Measurements from ENCODE around the gene SLC16A4. TPM values are rescaled to one million over a fixed set of nuclear protein-coding genes. Genes with fewer than 3 reads are reported as not detected.

Gene SLC16A4
- total RNA-seq, 3 donors from 2014 or later: 0.96 to 31.5 (median 14.4) TPM

DNA sequence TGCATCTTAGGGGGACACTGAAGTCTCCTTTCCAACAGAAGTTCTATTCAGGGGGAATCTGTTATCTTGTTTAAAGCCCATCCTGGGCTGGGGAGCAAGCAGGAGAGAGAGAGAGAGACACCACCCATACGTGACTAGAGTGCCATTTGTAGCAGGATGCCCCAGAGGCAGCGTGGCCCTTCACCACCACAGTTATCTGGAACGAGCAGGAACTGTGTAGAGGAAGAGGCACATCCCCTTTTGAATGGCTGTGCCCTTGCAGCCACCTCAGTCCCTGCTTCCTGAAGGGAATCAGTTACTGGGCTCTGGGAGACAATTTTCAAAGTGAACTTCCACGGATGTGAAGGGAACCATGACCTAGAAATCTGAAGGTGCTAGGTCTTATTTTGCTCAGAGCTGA is 36.0 kb upstream of the SLC16A4 start:
- no peak overlapping the region for H3K4me3 ChIP-seq
- H3K9me3 ChIP-seq: no peaks in the 10 kb centered on the region
- intact Hi-C loops (cut with DNase I; ENCODE audit: low total_unique reads): no loop called here
- no peaks in the 10 kb centered on the region for H3K27me3 ChIP-seq
- H3K4me1 ChIP-seq: no peaks in the 10 kb centered on the region
- no peak overlapping the region for H3K27ac ChIP-seq
- DNase-seq (ENCODE audit: low spot score in 2 of 2): no peak
- no peaks in the 10 kb centered on the region for H3K36me3 ChIP-seq
- TF ChIP-seq POLR2A (IDR thresholded peaks at IDR 0.05) (no peak), POLR2AphosphoS5 (IDR thresholded peaks at IDR 0.05) (no peak)
- TF ChIP-seq, protein P1, sequence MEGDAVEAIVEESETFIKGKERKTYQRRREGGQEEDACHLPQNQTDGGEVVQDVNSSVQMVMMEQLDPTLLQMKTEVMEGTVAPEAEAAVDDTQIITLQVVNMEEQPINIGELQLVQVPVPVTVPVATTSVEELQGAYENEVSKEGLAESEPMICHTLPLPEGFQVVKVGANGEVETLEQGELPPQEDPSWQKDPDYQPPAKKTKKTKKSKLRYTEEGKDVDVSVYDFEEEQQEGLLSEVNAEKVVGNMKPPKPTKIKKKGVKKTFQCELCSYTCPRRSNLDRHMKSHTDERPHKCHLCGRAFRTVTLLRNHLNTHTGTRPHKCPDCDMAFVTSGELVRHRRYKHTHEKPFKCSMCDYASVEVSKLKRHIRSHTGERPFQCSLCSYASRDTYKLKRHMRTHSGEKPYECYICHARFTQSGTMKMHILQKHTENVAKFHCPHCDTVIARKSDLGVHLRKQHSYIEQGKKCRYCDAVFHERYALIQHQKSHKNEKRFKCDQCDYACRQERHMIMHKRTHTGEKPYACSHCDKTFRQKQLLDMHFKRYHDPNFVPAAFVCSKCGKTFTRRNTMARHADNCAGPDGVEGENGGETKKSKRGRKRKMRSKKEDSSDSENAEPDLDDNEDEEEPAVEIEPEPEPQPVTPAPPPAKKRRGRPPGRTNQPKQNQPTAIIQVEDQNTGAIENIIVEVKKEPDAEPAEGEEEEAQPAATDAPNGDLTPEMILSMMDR (IDR thresholded peaks at IDR 0.05): no peak

DNA sequence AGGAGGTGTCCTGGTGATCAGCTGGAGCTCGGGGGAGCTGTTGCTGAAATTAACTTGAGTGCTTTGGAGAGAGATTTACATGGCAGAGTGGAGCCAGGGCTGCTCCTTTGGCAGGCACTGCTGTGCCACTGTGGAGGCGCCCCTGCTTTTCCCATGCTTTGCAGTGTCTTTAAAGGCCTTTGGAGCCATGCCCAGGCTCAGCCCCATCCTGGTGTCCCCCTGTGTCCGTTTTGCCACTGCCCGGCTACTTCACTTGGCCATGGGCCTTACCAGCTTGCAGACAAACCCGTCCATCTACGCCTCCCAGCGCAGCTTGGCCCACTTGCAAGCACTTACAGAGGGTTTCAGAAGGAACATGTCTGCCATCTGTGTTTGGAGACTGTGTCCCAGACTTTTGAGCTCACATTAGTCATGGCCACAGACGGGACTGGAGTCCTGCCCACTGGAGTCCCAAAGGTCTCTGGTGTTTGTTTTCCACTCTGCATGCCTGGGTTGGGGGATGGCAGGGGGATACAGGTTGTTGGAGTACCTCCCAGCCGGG is 34.9 kb upstream of the SLC16A4 start:
- Histone ChIP-seq H3K9me3 (no peaks in the 10 kb centered on the region), H3K36me3 (no peaks in the 10 kb centered on the region), H3K4me3 (no peak overlapping the region), H3K4me1 (no peaks in the 10 kb centered on the region), H3K27ac (no peak overlapping the region), H3K27me3 (no peaks in the 10 kb centered on the region)
- intact Hi-C loops (cut with DNase I; ENCODE audit: low total_unique reads): no loop called here
- DNase-seq (ENCODE audit: low spot score in 2 of 2): no peak
- TF ChIP-seq, protein P1 (IDR thresholded peaks at IDR 0.05): no peak
- TF ChIP-seq POLR2A (IDR thresholded peaks at IDR 0.05): no peak
- no peak for TF ChIP-seq POLR2AphosphoS5 (IDR thresholded peaks at IDR 0.05)

GRCh38 chr1:110424699-110425611 is 34.1 kb upstream of the SLC16A4 start:
- Histone ChIP-seq H3K4me1 (no peaks in the 10 kb centered on the region), H3K36me3 (no peaks in the 10 kb centered on the region), H3K9me3 (no peaks in the 10 kb centered on the region), H3K4me3 (no peak overlapping the region), H3K27me3 (no peaks in the 10 kb centered on the region), H3K27ac (peak overlapping the region in 1 of 2 donors; percentile 48)
- intact Hi-C loops (cut with DNase I; ENCODE audit: low total_unique reads): no loop called here
- TF ChIP-seq POLR2AphosphoS5 (IDR thresholded peaks at IDR 0.05) (no peak), POLR2A (IDR thresholded peaks at IDR 0.05) (no peak)
- TF ChIP-seq, protein P1 (IDR thresholded peaks at IDR 0.05): no peak
- no peak for DNase-seq (ENCODE audit: low spot score in 2 of 2)

GRCh38 chr1:110420874-110421793 is 30.3 kb upstream of the SLC16A4 start:
- H3K4me1 ChIP-seq: no peaks in the 10 kb centered on the region
- TF ChIP-seq POLR2AphosphoS5 (IDR thresholded peaks at IDR 0.05): no peak
- no peak for TF ChIP-seq POLR2A (IDR thresholded peaks at IDR 0.05)
- TF ChIP-seq, protein P1 (IDR thresholded peaks at IDR 0.05): no peak
- intact Hi-C loops (cut with DNase I; ENCODE audit: low total_unique reads): no loop called here

More at GRCh38 chr1:110420874-110421793, 30.3 kb upstream of the SLC16A4 start:
- Histone ChIP-seq H3K4me3 (no peak overlapping the region), H3K9me3 (no peaks in the 10 kb centered on the region), H3K27me3 (no peaks in the 10 kb centered on the region), H3K27ac (no peak overlapping the region), H3K36me3 (no peaks in the 10 kb centered on the region)
- DNase-seq (ENCODE audit: low spot score in 2 of 2): no peak
